Testis (tissue), 2 donors: ENCODE measurements around the gene UBR3.

Experiments
- POLR2A ChIP-seq: fragments of 450-650 bp; IDR thresholded peaks from one replicate; pipeline ENCODE4 v1.6.1; 2017; ENCODE audit warnings: antibody characterized with exemption, mild to moderate bottlenecking, moderate library complexity
- TF ChIP-seq, protein P1 (sequence below), 3 experiments: fragments of 450-650 bp in 2 of 3; fragments of 200-600 bp in 1 of 3; sonication (generic) in 1 of 3; IDR thresholded peaks; one replicate each; pipeline ENCODE4 v1.5.1; 2016 to 2019; ENCODE audit warnings: antibody characterized with exemption in 3 of 3, mild to moderate bottlenecking in 2 of 3, moderate library complexity in 1 of 3

GRCh38 chr2:169862816-169863215 is 35.6 kb downstream of the UBR3 start:
- TF ChIP-seq, protein P1, sequence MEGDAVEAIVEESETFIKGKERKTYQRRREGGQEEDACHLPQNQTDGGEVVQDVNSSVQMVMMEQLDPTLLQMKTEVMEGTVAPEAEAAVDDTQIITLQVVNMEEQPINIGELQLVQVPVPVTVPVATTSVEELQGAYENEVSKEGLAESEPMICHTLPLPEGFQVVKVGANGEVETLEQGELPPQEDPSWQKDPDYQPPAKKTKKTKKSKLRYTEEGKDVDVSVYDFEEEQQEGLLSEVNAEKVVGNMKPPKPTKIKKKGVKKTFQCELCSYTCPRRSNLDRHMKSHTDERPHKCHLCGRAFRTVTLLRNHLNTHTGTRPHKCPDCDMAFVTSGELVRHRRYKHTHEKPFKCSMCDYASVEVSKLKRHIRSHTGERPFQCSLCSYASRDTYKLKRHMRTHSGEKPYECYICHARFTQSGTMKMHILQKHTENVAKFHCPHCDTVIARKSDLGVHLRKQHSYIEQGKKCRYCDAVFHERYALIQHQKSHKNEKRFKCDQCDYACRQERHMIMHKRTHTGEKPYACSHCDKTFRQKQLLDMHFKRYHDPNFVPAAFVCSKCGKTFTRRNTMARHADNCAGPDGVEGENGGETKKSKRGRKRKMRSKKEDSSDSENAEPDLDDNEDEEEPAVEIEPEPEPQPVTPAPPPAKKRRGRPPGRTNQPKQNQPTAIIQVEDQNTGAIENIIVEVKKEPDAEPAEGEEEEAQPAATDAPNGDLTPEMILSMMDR (IDR thresholded peaks at IDR 0.05), result no peak
- no peak for TF ChIP-seq POLR2A
